Mammary epithelial cell (primary cell): ENCODE results near the gene OMP.

Source experiments
- EZH2 ChIP-seq: IDR thresholded peaks from 2 replicates; pipeline ENCODE4 v1.6.1; 2012; ENCODE audit warnings: low read length, inconsistent platforms, borderline replicate concordance
- TF ChIP-seq, protein P1 (sequence below), 2 donors: IDR thresholded peaks in 1 of 2; conservative IDR thresholded peaks in 1 of 2; 2 replicates each; pipeline ENCODE4 v1.5.1; 2011 to 2012; ENCODE audit warnings: inconsistent platforms in 2 of 2, low read length in 2 of 2, mild to moderate bottlenecking in 2 of 2, control low read depth in 1 of 2, low read depth in 1 of 2; ENCODE audit not compliant: insufficient read depth in 1 of 2; ENCODE audit errors: extremely low read depth in 1 of 2

DNA sequence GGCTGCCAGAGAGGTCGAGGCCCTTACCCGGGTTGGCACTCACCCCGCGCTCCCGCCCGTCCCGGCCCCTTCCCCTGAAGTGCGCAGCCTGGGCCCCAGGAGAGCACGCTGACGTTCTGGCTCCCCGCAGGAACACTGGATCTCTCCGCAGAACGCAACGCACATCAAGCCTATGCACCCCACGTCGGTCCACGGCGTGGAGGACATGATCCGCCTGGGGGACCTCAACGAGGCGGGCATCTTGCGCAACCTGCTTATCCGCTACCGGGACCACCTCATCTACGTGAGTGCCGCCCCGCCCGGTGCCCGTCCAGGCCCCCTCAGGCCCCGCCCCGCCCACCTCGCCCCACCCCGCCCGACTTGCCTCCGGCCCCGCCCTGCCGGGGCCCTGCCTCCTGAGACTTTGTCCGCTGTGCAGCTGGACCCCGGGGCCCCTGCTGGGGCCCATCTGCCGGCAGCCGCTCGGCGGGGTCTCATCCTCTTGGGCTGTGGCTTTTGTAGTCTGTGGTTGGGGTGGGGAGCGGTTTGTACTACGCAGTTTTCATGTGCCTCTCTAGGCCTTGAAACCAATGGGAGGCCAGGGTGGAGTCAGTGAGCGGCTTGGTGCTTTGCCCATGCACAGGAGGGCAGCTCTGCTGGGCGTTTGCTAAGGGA is 45.2 kb downstream of the OMP start:
- no peak for TF ChIP-seq EZH2
- TF ChIP-seq, protein P1, sequence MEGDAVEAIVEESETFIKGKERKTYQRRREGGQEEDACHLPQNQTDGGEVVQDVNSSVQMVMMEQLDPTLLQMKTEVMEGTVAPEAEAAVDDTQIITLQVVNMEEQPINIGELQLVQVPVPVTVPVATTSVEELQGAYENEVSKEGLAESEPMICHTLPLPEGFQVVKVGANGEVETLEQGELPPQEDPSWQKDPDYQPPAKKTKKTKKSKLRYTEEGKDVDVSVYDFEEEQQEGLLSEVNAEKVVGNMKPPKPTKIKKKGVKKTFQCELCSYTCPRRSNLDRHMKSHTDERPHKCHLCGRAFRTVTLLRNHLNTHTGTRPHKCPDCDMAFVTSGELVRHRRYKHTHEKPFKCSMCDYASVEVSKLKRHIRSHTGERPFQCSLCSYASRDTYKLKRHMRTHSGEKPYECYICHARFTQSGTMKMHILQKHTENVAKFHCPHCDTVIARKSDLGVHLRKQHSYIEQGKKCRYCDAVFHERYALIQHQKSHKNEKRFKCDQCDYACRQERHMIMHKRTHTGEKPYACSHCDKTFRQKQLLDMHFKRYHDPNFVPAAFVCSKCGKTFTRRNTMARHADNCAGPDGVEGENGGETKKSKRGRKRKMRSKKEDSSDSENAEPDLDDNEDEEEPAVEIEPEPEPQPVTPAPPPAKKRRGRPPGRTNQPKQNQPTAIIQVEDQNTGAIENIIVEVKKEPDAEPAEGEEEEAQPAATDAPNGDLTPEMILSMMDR (conservative IDR thresholded peaks at IDR 0.05 in 1 of 2, IDR thresholded peaks at IDR 0.05 in 1 of 2; ENCODE audit: extremely low read depth in 1 of 2, insufficient read depth in 1 of 2, low read depth in 1 of 2, low read length in 2 of 2), result no peak
